GM23248 (cell line): ENCODE measurements around the gene PRKD1.

ENCODE experiments used
- EZH2 ChIP-seq: fragments of 200-600 bp; sonication (generic); IDR thresholded peaks from 2 replicates; pipeline ENCODE4 v1.6.1; 2018; ENCODE audit warnings: antibody characterized with exemption, mild to moderate bottlenecking; ENCODE audit not compliant: insufficient read depth, poor library complexity, severe bottlenecking
- EZH2phosphoT487 ChIP-seq: fragments of 200-600 bp; sonication (generic); IDR thresholded peaks from 2 replicates; pipeline ENCODE4 v1.6.1; 2018; ENCODE audit warnings: antibody characterized with exemption, moderate library complexity, mild to moderate bottlenecking, low read depth; ENCODE audit not compliant: insufficient read depth

DNA sequence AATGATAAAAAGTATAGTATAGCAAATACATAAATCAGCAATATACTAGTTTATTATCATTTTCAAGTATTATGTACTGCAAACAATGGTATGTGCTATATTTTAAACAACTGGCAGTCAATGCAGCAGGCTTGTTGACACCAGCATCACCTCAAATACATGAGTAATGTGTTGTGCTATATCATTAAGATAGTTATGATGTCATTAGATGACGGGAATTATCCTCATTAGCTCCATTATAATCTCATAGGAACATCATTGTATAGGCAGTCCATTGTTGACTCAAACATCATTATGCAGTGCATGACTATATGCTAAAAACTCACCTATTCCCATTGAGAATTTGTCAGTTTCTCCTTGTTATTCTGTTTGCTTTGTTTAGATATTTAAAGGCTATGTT, 85.4 kb downstream of the PRKD1 start:
- TF ChIP-seq EZH2 (no peak), EZH2phosphoT487 (no peak)
